RWPE2 (cell line): ENCODE data around the gene ELFN2.

ENCODE experiments used
- ATAC-seq: fragments of 200-7000 bp; cut with Tn5 transposase; 3 replicates; pipeline ENCODE4 v1.9.1; 2021; ENCODE audit warnings: low read depth
- DNase-seq: peaks from one replicate; pipeline ENCODE4 v3.0.0-alpha.2; 2020; ENCODE audit warnings: low spot score
- H3K27ac ChIP-seq: fragments of 450-650 bp; 2 replicates; pipeline ENCODE4 v1.5.1; 2017; ENCODE audit warnings: mild to moderate bottlenecking; ENCODE audit not compliant: poor library complexity, severe bottlenecking
- H3K27me3 ChIP-seq: fragments of 250-450 bp; sonication (Bioruptor Pico); 2 replicates; pipeline ENCODE4 v1.5.1; 2021; ENCODE audit warnings: mild to moderate bottlenecking, moderate library complexity; ENCODE audit not compliant: insufficient read depth, poor library complexity, severe bottlenecking
- H3K36me3 ChIP-seq: fragments of 250-450 bp; sonication (Bioruptor Pico); 2 replicates; pipeline ENCODE4 v1.5.1; 2020; ENCODE audit warnings: low read depth, mild to moderate bottlenecking, moderate library complexity
- H3K4me1 ChIP-seq: fragments of 250-450 bp; sonication (Bioruptor Pico); 2 replicates; pipeline ENCODE4 v1.5.1; 2021; ENCODE audit warnings: mild to moderate bottlenecking, moderate library complexity; ENCODE audit not compliant: insufficient read depth, poor library complexity, severe bottlenecking
- H3K4me3 ChIP-seq: fragments of 250-450 bp; sonication (Bioruptor Pico); 2 replicates; pipeline ENCODE4 v1.5.1; 2021; ENCODE audit warnings: mild to moderate bottlenecking, moderate library complexity; ENCODE audit not compliant: severe bottlenecking
- H3K9me3 ChIP-seq: fragments of 250-450 bp; sonication (Bioruptor Pico); 2 replicates; pipeline ENCODE4 v1.5.1; 2021; ENCODE audit warnings: mild to moderate bottlenecking, moderate library complexity; ENCODE audit not compliant: severe bottlenecking
- CTCF ChIP-seq: fragments of 450-650 bp; IDR thresholded peaks from one replicate; pipeline ENCODE4 v1.5.1; 2017; ENCODE audit warnings: mild to moderate bottlenecking, moderate library complexity; ENCODE audit not compliant: poor library complexity, severe bottlenecking

Gene ELFN2

GRCh38 chr22:37383341-37383740 lies 43.9 kb downstream of the ELFN2 start:
- no peaks in the 10 kb centered on the region for H3K36me3 ChIP-seq
- DNase-seq (no peak), ATAC-seq (no peak)
- no peaks in the 10 kb centered on the region for H3K27me3 ChIP-seq
- H3K4me1 ChIP-seq: no peaks in the 10 kb centered on the region
- no peak for TF ChIP-seq CTCF
- H3K9me3 ChIP-seq: no peaks in the 10 kb centered on the region
- H3K4me3 ChIP-seq: no peak overlapping the region
- no peak overlapping the region for H3K27ac ChIP-seq

GRCh38 chr22:37381489-37381888 lies 45.8 kb downstream of the ELFN2 start:
- DNase-seq: no peak
- Histone ChIP-seq H3K4me1 (no peaks in the 10 kb centered on the region), H3K36me3 (no peaks in the 10 kb centered on the region), H3K4me3 (no peak overlapping the region), H3K27me3 (no peaks in the 10 kb centered on the region), H3K27ac (no peak overlapping the region), H3K9me3 (no peaks in the 10 kb centered on the region)
- TF ChIP-seq CTCF: no peak
- no peak for ATAC-seq

- no peaks in the 10 kb centered on the region for H3K9me3 ChIP-seq
- no peak overlapping the region for H3K4me3 ChIP-seq
- ATAC-seq (no peak), DNase-seq (no peak)
- no peaks in the 10 kb centered on the region for H3K27me3 ChIP-seq
- no peaks in the 10 kb centered on the region for H3K36me3 ChIP-seq
- H3K27ac ChIP-seq: no peak overlapping the region
- no peak for TF ChIP-seq CTCF
- no peaks in the 10 kb centered on the region for H3K4me1 ChIP-seq
Observed at GRCh38 chr22:37379722-37380121, 47.6 kb downstream of the ELFN2 start.

- Histone ChIP-seq H3K4me1 (no peaks in the 10 kb centered on the region), H3K27me3 (no peaks in the 10 kb centered on the region), H3K27ac (no peak overlapping the region), H3K36me3 (no peaks in the 10 kb centered on the region), H3K4me3 (no peak overlapping the region), H3K9me3 (no peaks in the 10 kb centered on the region)
- no peak for DNase-seq
- peak; percentile 26; the same call in 1 of the 3 replicates for ATAC-seq
- TF ChIP-seq CTCF: no peak
Observed at GRCh38 chr22:37379085-37379484, 48.2 kb downstream of the ELFN2 start.

- Histone ChIP-seq H3K27ac (no peak overlapping the region), H3K36me3 (no peaks in the 10 kb centered on the region), H3K4me1 (no peaks in the 10 kb centered on the region), H3K27me3 (no peaks in the 10 kb centered on the region), H3K4me3 (no peak overlapping the region), H3K9me3 (no peaks in the 10 kb centered on the region)
- no peak for DNase-seq
- peak; percentile 60 for ATAC-seq
- no peak for TF ChIP-seq CTCF
Observed at GRCh38 chr22:37378642-37379058, 48.6 kb downstream of the ELFN2 start.
